DMS114 treated with DMSO at 0.1 percent for 48 hours (cell line): ENCODE results near the gene TENM4.
"Not testable (repeated sequence)": the region's sequence is repeated elsewhere in the genome, so short reads cannot be mapped to it uniquely, and the experiment has no call there.

Source experiments
- DNase-seq: peaks from one replicate; lab custom pipeline; 2025; ENCODE audit not compliant: unreplicated experiment; lab: John Stamatoyannopoulos, UW

Gene TENM4

DNA sequence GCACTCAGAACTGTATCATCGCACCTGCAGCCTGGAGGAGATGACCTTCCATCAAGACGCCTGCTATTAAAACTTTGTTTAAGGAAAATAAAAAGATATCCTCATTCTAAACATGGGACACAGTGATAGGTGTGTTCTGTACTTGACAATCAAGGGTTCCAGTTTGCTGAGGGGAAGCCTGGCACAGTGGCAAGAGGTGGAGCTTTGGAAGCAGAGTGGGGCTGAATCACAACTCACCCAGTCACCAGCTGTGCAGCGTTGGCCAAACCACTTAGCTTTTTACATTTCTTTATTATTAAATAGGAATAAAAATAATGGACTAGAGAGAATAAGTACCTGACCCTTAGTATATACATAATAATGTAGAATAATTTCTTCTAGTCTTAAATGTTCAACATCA, 220.7 kb downstream of the TENM4 start:
- no peak for DNase-seq

- DNase-seq, result no peak
Observed at GRCh38 chr11:79219186-79220045, 221.4 kb downstream of the TENM4 start.

DNA sequence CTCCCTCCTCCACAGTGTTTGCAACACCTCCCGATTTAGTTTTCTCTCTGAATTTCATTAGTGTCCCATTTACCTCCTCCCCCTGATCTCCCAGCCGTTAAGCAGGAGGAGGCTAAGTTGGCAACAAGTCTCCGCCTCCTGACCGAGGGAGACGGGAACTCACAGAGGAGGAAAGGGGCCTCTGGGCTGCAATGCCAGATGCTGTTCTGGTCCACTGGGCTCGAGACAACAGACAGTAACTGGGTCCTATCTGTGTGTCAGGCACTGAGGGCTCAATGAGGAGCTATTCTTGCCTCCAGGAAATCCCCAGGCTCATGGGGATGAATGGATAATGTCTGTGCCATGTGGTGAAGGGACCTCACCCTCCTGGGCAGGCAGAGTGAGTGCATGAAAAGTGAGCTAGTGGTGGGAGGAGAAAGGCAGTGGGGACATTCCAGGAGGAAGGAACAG, 228.1 kb downstream of the TENM4 start:
- no peak for DNase-seq

DNA sequence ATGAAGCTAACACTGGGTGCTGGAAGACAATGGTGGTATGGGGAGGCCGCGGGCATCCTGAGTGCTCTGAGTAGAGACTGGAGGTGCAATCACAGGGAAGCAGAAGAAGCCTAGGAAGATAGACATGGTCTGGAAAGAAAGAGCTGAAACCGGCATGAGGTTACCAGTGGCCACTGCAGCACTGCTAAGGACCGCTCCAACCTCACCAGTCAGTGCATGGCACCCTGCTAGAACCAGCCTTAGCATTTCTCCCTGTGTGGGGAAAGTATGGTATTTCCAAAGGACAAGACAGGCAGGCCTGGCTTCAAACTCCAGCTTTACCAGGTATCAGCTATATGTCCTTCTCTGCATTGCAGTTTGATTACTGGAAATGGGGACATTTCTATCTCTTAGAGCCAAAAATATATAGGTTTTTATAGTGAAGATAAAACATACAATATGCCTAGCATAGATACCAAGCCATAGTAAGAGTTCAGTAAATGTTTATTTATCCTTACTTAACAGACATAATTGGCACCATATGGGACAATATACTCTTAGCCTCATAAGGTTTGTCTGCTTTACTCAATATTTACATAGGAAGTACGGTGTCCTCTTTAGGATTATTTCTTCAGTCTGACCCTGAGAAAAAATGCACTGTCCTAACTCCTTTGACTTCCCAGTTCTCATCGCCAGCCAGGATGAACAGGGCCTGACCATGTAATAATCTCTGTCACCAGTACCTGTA, 231.1 kb downstream of the TENM4 start:
- no peak for DNase-seq

DNA sequence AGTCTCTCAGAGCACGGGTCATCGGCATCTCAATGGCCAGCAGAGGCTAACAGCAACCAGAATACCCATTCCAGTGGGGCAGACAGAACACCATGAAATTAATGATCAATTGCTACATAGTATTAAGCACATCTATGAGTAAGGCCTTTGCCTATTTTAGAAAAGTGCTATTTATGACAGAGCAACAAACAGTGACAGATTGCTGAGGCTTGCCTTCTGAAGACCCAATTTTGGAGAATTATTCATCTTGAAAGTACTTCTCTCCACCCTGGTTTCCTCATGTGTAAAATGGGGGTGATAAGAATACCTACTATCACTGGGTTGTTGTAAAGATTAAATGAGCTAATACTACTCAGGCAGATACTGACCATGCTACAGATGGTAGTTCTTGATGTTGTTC, 232.7 kb downstream of the TENM4 start:
- no peak for DNase-seq

DNA sequence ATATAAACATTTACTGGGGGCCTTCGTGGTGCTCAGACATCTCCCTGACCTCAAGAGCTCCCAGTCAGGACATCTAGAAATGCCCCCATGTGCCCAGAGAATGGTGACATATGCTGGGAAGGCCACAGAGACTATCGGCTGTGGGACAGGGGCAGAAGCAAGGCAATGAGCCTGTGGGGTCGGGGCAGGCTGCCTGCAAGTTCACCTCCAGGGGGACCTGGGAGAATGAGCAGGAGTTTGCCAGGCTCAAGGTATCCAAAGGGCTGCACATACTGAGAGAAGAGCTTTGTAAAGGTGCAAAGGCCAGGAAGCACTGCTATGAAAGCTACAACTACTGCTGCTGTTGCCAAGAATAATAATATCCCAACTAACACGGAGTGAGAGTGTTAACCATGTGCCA, 233.9 kb downstream of the TENM4 start:
- no peak for DNase-seq

GRCh38 chr11:79205786-79206185, 235.0 kb downstream of the TENM4 start:
- DNase-seq, result no peak

DNA sequence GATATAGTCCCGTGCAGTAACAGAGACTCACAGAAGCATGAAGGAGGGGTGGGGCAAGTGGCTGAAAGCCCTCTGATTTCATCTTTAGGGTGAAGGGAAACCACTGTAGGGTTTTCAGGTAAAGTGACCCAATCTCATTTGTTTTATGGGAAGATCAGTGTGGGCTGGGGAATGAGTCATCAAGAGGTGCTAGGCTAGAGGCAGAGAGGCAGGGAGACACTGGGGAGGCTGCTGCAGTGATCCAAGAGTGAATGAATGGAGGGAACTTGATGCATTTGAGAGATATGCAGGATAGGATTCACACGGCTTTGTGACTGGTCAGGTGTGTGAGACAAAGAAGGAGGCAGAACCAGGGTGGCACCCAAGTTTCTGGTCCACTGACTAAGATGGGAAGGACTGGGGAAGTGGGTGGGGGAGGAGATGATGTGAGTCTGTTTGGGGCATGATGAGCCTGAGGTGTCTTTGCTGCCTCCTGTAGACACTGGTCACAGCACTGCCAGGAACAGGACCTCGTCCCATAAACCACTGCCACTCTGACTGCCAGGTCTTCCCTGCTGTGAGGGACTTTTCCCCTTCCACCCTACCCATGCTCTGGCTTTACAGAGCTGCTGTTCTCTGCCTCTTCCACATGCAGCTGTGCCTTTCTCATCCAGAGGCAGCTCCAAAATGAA, 239.0 kb downstream of the TENM4 start:
- DNase-seq, result no peak

DNA sequence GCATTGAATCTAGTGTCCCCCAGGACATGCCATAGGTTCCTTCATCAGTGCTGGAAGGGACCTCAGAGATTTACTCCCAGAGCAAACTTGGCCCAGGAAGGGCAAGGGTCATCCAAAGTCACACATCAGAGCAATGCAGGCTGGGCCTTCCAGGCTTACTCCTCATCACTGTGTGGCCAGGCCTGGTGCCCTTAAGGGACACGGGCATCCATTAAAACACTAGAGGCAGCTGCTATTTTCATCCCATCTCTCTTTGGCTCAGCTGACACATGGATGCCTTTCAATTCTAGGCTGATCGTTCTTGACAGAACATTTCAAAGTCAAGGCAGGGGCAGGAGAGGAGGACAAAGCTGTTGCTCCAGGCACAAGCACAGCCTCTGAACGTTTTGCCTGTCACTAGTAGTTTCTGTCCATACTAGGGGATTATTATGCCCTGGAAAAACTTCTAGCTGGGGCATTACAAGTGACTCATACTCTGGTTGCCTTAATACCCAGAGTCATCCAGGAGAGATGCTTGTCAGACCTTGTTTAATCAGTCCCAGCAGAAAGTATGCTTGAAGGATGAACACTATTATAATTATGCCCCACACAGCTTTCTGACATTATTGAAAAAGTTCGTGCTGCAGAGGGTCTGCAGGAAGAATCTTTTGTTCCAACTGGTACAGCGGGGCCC, 240.3 kb downstream of the TENM4 start:
- DNase-seq, result no peak

DNA sequence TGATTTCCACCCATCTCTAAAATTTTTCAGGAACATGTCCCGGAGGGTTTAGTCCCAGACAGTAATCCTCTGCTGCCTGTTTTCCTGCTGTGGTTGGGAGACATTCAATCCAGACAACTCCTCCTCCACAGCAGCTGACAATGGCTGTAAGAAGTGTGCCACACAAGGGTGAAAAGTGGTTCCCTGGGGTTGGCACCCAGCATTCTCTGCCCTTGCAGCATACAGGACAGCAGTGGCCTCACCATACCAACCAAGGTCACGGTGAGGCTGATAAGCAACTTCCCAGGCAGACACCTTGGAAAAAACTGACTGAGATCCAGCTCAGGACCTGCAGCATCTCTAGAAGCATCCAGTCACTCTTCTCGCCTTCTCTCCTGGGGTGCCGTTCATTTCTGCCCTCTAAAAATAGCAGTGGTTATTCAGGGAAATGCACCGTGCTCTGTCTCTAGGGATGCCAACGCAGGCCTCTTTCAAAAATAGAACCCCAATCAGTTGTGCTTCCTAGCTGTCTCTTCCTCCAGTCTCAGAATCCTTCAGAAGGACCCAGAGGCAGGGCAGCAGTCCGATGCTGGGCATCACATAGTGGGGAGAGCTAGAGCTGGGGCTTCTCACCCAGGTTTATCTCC, 241.0 kb downstream of the TENM4 start:
- DNase-seq, result no peak

- no peak for DNase-seq
Observed at GRCh38 chr11:79198898-79199250, 242.0 kb downstream of the TENM4 start.

DNA sequence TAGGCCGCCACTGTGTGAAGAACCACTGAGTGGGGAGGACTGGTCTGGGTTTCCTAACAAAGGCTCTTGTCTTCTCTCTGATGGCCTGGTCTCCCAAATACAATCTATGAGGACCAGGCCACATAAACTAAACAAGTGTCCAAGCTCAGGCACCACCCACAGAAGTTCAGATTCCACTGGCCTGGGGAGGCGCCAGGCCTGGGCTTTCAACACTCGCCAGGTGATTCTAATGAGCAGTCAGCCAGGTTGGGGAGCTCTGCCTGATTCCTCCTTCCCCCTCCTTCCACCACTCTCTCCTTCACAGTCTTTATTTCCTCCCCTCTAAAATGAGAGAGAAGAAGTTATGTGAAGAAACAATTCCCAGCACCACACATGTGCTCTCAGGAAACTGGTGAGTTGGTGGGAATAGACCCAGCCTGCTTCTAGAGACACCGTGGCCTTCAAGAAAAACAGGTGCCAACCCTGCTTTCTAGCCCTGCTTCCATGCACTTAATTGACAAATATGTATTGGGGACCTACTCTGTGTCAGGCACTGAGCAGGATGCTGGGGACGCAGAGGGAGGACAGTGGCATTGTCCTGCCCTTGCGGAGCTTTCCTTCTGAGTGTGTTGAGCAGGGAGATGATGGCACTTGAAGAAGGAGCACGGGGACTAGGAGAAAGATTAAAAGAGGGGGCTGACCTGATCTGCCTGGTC, 242.5 kb downstream of the TENM4 start:
- DNase-seq, result no peak

GRCh38 chr11:79196950-79197349, 243.9 kb downstream of the TENM4 start:
- DNase-seq, result no peak

GRCh38 chr11:79195209-79195608, 245.6 kb downstream of the TENM4 start:
- no peak for DNase-seq

DNA sequence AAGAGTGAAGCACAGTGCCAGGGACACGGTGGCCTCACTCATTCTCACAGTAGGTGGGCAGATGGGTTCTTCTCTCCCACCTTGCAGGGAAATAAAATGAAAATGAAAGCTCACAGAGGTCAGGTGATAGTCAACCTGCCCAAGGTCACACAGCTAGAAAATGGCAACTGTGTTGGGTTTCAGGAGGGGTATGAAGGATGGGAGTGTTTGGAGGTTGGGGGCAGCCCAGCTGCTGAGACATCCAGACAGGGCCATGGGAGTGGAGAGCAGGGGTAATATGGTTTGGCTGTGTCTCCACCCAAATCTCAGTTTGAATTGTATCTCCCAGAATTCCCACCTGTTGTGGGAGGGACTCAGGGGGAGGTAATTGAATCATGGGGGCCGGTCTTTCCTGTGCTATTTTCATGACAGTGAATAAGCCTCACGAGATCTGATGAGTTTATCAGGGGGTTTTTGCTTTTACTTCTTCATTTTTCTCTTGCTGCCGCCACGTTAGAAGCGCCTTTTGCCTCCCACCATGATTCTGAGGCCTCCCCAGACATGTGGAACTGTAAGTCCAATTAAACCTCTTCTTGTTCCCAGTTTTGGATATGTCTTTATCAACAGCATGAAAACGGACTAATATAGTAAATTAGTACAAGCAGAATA, 247.0 kb downstream of the TENM4 start:
- DNase-seq, result no peak

- no peak for DNase-seq
Observed at GRCh38 chr11:79192836-79193235, 248.0 kb downstream of the TENM4 start.

- not testable (repeated sequence) for DNase-seq
Observed at GRCh38 chr11:79191716-79192115, 249.1 kb downstream of the TENM4 start.

- not testable (repeated sequence) for DNase-seq
Observed at GRCh38 chr11:79190553-79190952, 250.3 kb downstream of the TENM4 start.

DNA sequence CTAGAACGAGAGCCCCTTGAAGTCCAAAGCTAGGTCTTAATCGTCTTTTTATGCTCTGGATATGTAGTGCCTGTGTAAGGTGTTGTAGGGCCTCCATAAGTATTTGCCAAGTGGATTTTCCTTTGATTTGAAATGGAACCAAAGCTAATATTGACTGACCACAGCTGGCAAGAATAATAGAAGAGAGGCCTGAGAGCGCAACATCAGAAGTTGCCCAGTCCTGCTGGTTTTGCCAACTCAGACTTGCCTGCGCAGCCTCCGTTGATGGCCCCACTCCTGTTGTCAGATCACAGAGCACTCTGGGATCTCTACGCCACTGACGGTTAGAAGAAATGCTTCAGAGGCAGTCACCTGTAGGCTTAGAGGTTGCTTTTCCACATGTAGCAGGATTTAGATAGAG, 251.2 kb downstream of the TENM4 start:
- DNase-seq, result no peak

GRCh38 chr11:79189055-79189454, 251.8 kb downstream of the TENM4 start:
- no peak for DNase-seq
